Osteoblast (primary cell): ENCODE data around the gene PWP2. TPM values are rescaled to one million over a fixed set of nuclear protein-coding genes. Genes with fewer than 3 reads are reported as not detected.
A peak's percentile ranks its signal among the peaks of the same experiment; 100 is the strongest.
"Not testable (repeated sequence)": the region's sequence is repeated elsewhere in the genome, so short reads cannot be mapped to it uniquely, and the experiment has no call there.

ENCODE experiments used
- DNase-seq: peaks from one replicate; pipeline ENCODE4 v3.0.0; 2011; ENCODE audit warnings: low spot score, mixed read lengths; ENCODE audit not compliant: insufficient read length; ENCODE audit errors: missing footprints
- H2AFZ ChIP-seq: 2 replicates; pipeline ENCODE4 v1.6.0; 2011; ENCODE audit warnings: mild to moderate bottlenecking, low read length
- H3K27ac ChIP-seq: 2 replicates; pipeline ENCODE4 v1.5.1; 2011; ENCODE audit warnings: mild to moderate bottlenecking, low read depth, low read length, moderate library complexity
- H3K27me3 ChIP-seq: 2 replicates; pipeline ENCODE4 v1.6.0; 2012; ENCODE audit warnings: mild to moderate bottlenecking, control low read depth, inconsistent platforms, low read length, moderate library complexity; ENCODE audit not compliant: insufficient read depth
- H3K36me3 ChIP-seq: 2 replicates; pipeline ENCODE4 v1.5.1; 2011; ENCODE audit warnings: mild to moderate bottlenecking, low read length, control low read depth, moderate library complexity; ENCODE audit not compliant: insufficient read depth
- H3K4me1 ChIP-seq: 2 replicates; pipeline ENCODE4 v1.5.1; 2011; ENCODE audit warnings: mild to moderate bottlenecking, low read length, control low read depth, moderate library complexity; ENCODE audit not compliant: insufficient read depth
- H3K4me2 ChIP-seq: 2 replicates; pipeline ENCODE4 v1.6.0; 2011; ENCODE audit warnings: mild to moderate bottlenecking, low read length; ENCODE audit not compliant: insufficient read depth
- H3K4me3 ChIP-seq: fragments of 200-600 bp; sonication (generic); 3 replicates; pipeline ENCODE4 v1.5.1; 2012; ENCODE audit warnings: mild to moderate bottlenecking, low read length, inconsistent platforms; ENCODE audit not compliant: insufficient read depth
- H3K79me2 ChIP-seq: 2 replicates; pipeline ENCODE4 v1.6.0; 2012; ENCODE audit warnings: mild to moderate bottlenecking, low read length, control low read depth, inconsistent platforms; ENCODE audit not compliant: insufficient read depth
- H3K9me3 ChIP-seq: 2 replicates; pipeline ENCODE4 v1.5.1; 2011; ENCODE audit warnings: low read depth, low read length, control low read depth
- H4K20me1 ChIP-seq: 2 replicates; pipeline ENCODE4 v1.6.0; 2012; ENCODE audit warnings: mild to moderate bottlenecking, low read length, control low read depth; ENCODE audit not compliant: insufficient read depth
- total RNA-seq: library from RNA; depleted of rRNA; stranded (reverse); fragments of >200 nt; gene quantifications from 2 replicates; pipeline ENCODE4 v1.2.3, GENCODE V29; 2012
- TF ChIP-seq, protein P1 (sequence below): IDR thresholded peaks from 2 replicates; pipeline ENCODE4 v1.5.1; 2011; ENCODE audit warnings: mild to moderate bottlenecking, low read depth, low read length, moderate library complexity; ENCODE audit errors: extremely low read depth

PWP2 gene
- total RNA-seq, 1 donor, result 2.2 TPM

DNA sequence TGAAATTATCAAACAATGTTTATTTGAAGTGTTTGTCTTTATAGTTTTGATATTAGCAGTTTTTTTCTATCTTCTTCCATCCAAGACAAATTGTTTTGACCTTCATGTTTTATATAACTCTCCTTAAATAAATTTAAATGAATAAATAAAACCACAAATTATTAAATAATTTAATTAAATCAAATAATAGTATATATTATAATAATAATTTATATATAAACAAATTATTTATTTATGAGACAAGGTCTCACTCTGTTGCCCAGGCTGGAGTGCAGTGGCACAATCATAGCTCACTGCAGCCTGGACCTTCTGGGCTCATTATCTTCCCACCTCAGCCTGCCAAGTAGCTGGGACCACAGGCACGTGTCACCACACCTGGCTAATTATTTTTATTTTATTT is 12.4 kb upstream of the PWP2 start:
- Histone ChIP-seq H3K27ac (no peak overlapping the region), H3K4me1 (peaks cover 5% of the 10 kb centered on the region), H3K4me2 (no peak overlapping the region), H4K20me1 (peaks cover 3% of the 10 kb centered on the region), H2AFZ (no peak overlapping the region), H3K36me3 (peaks cover 37% of the 10 kb centered on the region), H3K9me3 (no peaks in the 10 kb centered on the region), H3K4me3 (no peak overlapping the region), H3K27me3 (no peaks in the 10 kb centered on the region), H3K79me2 (no peaks in the 10 kb centered on the region)
- no peak for DNase-seq
- TF ChIP-seq, protein P1, sequence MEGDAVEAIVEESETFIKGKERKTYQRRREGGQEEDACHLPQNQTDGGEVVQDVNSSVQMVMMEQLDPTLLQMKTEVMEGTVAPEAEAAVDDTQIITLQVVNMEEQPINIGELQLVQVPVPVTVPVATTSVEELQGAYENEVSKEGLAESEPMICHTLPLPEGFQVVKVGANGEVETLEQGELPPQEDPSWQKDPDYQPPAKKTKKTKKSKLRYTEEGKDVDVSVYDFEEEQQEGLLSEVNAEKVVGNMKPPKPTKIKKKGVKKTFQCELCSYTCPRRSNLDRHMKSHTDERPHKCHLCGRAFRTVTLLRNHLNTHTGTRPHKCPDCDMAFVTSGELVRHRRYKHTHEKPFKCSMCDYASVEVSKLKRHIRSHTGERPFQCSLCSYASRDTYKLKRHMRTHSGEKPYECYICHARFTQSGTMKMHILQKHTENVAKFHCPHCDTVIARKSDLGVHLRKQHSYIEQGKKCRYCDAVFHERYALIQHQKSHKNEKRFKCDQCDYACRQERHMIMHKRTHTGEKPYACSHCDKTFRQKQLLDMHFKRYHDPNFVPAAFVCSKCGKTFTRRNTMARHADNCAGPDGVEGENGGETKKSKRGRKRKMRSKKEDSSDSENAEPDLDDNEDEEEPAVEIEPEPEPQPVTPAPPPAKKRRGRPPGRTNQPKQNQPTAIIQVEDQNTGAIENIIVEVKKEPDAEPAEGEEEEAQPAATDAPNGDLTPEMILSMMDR, result no peak

DNA sequence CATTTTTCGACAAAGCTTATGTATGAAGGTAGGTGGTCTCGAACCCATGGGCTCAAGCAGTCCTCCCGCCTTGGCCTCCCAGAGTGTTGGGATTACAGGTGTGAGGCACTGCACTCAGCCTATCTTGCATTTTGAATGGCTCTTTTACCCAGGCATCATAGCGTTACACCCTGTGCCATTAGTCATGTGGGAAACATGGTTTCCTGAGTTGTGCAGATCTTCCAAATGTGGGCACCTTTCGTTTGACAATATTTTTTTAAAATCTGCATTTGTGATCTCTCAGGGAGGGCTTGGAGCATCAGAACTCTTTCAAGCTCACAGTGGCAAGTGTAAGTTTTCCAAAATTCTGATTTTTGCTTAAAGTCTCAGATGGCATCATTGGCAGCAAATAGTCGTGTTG is 8.7 kb upstream of the PWP2 start:
- not testable (repeated sequence) for H4K20me1 ChIP-seq, H2AFZ ChIP-seq, H3K9me3 ChIP-seq, H3K4me1 ChIP-seq, H3K4me2 ChIP-seq, H3K4me3 ChIP-seq, H3K79me2 ChIP-seq, H3K27ac ChIP-seq, DNase-seq, H3K27me3 ChIP-seq
- H3K36me3 ChIP-seq, result peaks cover 10% of the 10 kb centered on the region

DNA sequence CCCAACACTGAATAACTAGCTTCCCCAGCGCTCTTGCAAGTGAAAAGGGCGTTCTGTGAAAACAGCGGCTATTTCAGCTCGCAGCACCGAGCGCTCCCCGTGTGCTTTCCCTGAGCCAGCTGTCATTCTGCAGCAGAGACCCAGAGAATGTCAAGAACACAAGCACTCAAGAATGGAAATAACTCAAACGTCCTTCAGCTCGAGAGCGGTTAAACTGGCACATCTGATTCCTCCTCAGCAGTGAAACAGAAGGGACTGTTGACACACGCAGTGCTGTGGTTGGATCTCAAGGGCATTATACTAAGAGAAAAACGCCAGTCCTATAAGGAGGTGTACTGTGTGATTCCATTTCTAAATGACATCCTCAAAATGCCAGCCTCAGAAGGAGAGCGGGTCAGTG is 8.2 kb upstream of the PWP2 start:
- not testable (repeated sequence) for DNase-seq, H4K20me1 ChIP-seq, H3K27ac ChIP-seq, H3K9me3 ChIP-seq, H3K79me2 ChIP-seq, H3K4me1 ChIP-seq, H3K4me3 ChIP-seq, H2AFZ ChIP-seq, H3K4me2 ChIP-seq, H3K27me3 ChIP-seq, H3K36me3 ChIP-seq

DNA sequence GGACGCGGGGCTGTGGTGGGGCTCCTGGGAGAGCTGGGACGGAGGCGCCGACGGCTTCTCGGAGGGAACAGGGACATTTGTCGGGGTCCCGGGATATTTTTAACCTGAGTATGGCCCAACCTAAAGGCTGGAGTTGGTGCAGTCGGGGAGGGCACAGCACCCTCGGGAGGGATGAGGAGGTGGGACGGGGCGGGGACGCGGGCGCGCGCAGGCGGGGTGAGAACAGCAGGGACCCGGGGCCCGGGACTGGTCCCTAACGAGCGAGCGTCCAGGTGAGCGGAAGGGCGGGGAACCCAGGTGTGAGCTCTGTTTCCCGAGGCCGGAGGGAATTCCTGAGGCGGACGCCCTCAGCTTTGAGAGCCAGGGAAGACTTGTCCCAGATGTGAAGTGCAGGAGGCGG is 390 bp downstream of the PWP2 start:
- peak overlapping the region; percentile 53 for H3K4me3 ChIP-seq
- not testable (repeated sequence) for H3K27me3 ChIP-seq, H3K36me3 ChIP-seq, H3K4me2 ChIP-seq, DNase-seq, H4K20me1 ChIP-seq, H3K79me2 ChIP-seq, H3K27ac ChIP-seq, H2AFZ ChIP-seq, H3K9me3 ChIP-seq, H3K4me1 ChIP-seq

DNA sequence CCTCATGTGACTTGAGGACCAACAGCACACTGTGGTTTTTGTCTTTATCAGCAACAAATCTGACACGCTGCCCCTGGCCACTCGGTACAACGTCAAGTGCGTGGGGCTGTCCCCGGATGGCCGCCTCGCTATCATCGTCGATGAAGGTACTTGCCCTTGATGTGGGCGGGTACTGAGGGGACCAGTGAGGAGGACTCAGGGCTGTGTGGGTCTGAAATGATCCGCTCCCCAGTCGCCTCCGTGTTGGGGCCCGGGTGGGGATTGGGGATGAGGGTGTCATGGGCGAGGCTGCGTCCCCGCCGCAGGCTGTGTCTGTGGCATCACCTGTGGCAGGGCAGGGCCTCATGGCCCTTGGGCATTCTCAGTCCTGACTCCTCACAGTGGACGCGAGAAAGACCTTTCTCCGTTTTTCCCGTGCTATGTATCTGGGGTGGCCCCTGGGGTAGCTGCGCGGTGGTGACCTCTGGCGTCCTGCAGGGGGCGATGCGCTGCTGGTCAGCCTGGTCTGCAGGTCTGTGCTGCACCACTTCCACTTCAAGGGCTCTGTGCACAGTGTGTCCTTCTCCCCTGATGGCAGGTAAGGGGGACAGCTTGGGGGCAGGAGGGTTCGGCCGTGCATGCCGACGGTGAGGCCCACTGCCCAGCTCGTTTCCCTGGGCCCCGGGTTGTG is 6.6 kb downstream of the PWP2 start:
- H3K27ac ChIP-seq, H3K4me1 ChIP-seq, H4K20me1 ChIP-seq, H3K27me3 ChIP-seq, H3K4me2 ChIP-seq, H3K9me3 ChIP-seq, H2AFZ ChIP-seq, H3K4me3 ChIP-seq, H3K36me3 ChIP-seq, H3K79me2 ChIP-seq, DNase-seq: not testable (repeated sequence)

DNA sequence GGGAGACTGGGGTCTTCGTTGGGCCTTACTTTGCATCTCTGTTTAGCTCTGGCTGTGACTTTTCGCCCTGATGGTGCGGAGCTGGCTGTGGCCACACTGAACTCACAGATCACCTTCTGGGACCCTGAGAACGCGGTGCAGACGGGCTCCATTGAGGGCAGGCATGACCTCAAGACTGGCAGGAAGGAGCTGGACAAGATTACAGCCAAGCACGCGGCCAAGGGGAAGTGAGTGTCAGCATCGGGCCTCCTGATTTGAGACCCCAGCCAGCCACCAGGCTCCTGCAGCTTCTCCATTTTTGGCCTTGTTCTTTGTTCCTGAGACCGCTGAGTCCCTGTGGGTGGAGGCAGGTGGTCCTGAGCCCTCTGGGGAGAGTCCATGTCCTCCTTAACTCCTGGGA is 14.9 kb downstream of the PWP2 start:
- not testable (repeated sequence) for H3K9me3 ChIP-seq, H4K20me1 ChIP-seq, H3K79me2 ChIP-seq, H3K27ac ChIP-seq, DNase-seq, H3K4me2 ChIP-seq, H3K4me1 ChIP-seq, H3K27me3 ChIP-seq, H3K4me3 ChIP-seq, H3K36me3 ChIP-seq, H2AFZ ChIP-seq

DNA sequence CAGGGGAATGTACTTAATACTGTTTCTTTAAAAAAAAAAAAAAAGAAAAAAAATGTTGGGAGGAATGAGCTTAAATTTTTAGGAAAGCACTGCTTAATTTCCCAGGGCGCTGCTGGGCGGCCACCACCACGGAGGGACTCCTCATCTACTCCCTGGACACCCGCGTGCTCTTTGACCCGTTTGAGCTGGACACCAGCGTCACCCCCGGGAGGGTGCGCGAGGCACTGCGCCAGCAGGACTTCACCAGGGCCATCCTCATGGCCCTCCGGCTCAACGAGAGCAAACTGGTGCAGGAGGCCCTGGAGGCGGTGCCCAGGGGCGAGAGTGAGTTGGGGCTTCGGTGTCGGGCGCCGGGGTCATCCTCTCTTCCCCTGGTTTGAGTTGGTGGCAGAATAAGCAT is 20.6 kb downstream of the PWP2 start:
- DNase-seq, H3K79me2 ChIP-seq, H3K4me3 ChIP-seq, H3K4me2 ChIP-seq, H3K27me3 ChIP-seq, H4K20me1 ChIP-seq, H3K4me1 ChIP-seq, H3K9me3 ChIP-seq, H3K36me3 ChIP-seq, H2AFZ ChIP-seq, H3K27ac ChIP-seq: not testable (repeated sequence)

DNA sequence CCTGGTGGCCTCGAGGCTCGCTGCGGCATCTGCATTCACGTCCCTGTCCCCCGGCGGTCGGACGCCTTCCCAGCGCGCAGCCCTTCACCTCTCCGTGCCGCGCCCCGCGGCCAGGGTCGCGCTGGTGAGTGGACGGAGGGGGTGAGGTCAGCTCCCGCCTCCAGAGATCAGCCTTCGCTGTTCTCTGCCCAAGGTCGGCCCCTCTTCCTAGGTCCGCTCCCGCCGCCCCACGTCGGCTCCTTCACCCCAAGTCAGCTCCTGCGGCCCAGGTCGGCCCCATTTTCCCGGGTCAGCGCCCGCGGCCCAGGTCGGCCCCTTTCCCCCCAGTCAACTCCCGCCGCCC is 26.5 kb downstream of the PWP2 start:
- H3K4me2 ChIP-seq, DNase-seq, H2AFZ ChIP-seq, H3K4me1 ChIP-seq, H3K9me3 ChIP-seq, H3K36me3 ChIP-seq, H3K4me3 ChIP-seq, H4K20me1 ChIP-seq, H3K27me3 ChIP-seq, H3K27ac ChIP-seq, H3K79me2 ChIP-seq: not testable (repeated sequence)
